ENCODE results near the gene CACNA1B.

DNA sequence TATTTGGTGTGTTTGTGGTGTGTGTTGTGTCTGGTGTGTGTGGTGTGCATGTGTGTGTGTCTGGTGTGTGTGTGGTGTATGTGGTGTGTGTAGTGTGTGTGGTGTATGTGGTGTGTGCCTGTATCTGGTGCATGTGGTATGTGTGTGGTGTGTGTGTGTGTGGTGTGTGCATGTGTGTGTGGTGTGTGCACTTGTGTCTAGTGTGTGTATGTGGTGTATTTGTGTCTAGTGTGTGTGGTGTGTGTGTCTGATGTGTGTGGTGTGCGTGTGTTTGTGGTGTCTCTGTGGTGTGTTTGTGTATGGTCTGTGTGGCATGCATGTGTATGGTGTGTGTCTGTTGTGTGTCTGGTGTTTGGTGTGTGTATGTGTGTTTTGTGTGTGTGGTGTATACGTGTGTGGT lies 71.1 kb downstream of the CACNA1B start:
- TF ChIP-seq, protein P1, sequence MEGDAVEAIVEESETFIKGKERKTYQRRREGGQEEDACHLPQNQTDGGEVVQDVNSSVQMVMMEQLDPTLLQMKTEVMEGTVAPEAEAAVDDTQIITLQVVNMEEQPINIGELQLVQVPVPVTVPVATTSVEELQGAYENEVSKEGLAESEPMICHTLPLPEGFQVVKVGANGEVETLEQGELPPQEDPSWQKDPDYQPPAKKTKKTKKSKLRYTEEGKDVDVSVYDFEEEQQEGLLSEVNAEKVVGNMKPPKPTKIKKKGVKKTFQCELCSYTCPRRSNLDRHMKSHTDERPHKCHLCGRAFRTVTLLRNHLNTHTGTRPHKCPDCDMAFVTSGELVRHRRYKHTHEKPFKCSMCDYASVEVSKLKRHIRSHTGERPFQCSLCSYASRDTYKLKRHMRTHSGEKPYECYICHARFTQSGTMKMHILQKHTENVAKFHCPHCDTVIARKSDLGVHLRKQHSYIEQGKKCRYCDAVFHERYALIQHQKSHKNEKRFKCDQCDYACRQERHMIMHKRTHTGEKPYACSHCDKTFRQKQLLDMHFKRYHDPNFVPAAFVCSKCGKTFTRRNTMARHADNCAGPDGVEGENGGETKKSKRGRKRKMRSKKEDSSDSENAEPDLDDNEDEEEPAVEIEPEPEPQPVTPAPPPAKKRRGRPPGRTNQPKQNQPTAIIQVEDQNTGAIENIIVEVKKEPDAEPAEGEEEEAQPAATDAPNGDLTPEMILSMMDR (IDR thresholded peaks at IDR 0.05) = no peak
- no peak for TF ChIP-seq BHLHE40 (IDR thresholded peaks at IDR 0.05; ENCODE audit: low read depth, low read length)
- TF ChIP-seq NR3C1 (IDR thresholded peaks at IDR 0.05) = no peak
- TF ChIP-seq RAD21 (conservative IDR thresholded peaks at IDR 0.05 in 1 of 2, IDR thresholded peaks at IDR 0.05 in 1 of 2) = no peak
